Measurements from ENCODE around the gene KIF21A.
"Not testable (repeated sequence)": the region's sequence is repeated elsewhere in the genome, so short reads cannot be mapped to it uniquely, and the experiment has no call there.

The KIF21A gene, protein sequence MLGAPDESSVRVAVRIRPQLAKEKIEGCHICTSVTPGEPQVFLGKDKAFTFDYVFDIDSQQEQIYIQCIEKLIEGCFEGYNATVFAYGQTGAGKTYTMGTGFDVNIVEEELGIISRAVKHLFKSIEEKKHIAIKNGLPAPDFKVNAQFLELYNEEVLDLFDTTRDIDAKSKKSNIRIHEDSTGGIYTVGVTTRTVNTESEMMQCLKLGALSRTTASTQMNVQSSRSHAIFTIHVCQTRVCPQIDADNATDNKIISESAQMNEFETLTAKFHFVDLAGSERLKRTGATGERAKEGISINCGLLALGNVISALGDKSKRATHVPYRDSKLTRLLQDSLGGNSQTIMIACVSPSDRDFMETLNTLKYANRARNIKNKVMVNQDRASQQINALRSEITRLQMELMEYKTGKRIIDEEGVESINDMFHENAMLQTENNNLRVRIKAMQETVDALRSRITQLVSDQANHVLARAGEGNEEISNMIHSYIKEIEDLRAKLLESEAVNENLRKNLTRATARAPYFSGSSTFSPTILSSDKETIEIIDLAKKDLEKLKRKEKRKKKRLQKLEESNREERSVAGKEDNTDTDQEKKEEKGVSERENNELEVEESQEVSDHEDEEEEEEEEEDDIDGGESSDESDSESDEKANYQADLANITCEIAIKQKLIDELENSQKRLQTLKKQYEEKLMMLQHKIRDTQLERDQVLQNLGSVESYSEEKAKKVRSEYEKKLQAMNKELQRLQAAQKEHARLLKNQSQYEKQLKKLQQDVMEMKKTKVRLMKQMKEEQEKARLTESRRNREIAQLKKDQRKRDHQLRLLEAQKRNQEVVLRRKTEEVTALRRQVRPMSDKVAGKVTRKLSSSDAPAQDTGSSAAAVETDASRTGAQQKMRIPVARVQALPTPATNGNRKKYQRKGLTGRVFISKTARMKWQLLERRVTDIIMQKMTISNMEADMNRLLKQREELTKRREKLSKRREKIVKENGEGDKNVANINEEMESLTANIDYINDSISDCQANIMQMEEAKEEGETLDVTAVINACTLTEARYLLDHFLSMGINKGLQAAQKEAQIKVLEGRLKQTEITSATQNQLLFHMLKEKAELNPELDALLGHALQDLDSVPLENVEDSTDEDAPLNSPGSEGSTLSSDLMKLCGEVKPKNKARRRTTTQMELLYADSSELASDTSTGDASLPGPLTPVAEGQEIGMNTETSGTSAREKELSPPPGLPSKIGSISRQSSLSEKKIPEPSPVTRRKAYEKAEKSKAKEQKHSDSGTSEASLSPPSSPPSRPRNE (N-terminal part only)

DNA sequence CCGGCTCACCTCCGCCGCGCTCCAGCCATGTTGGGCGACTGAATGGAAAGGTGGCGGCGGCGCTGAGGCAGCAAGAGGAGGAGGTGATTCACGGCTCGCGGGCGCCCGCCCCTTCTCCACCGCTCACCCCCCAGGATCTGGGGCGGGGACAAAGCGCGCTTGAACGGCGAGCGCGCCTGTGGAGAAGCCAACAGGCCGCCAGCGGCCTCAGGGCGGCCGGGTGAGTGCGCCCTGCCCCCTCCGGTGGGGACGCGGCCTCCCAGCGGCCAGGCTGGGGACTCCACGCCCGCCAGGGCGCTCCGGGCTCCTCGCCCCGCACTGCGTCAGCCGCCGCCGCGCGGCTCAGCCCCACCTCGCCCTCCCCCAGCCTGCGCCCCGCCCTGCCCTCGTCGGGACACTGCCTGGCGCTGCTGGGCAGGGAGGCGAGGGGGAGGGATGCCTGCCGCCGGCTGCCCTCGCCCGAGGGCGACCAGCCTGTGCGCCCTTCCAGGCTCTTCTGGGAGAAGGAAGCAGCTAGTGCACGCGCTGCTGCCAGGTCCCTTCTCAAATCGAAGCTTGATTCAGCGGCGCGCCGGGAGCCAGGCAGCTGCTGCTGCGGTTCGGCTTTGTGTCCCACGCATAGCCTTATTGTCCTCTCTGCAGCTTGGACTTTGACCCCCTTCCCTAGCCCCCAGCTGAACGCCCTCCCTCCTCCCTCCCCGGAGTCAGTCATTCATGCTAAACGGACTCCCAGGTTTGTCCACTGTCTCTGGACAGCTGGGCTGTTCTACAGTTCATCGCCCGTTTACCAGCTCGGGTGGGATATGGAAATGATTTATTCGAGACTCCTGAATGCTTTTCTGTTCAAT is at the start of gene KIF21A:
TSS of gene KIF21A (minus strand) at position 40 of the 848 bp plus-strand sequence. CDS start 150 bp downstream, outside the sequence.
- DNase-seq, result peak; percentile 93

DNA sequence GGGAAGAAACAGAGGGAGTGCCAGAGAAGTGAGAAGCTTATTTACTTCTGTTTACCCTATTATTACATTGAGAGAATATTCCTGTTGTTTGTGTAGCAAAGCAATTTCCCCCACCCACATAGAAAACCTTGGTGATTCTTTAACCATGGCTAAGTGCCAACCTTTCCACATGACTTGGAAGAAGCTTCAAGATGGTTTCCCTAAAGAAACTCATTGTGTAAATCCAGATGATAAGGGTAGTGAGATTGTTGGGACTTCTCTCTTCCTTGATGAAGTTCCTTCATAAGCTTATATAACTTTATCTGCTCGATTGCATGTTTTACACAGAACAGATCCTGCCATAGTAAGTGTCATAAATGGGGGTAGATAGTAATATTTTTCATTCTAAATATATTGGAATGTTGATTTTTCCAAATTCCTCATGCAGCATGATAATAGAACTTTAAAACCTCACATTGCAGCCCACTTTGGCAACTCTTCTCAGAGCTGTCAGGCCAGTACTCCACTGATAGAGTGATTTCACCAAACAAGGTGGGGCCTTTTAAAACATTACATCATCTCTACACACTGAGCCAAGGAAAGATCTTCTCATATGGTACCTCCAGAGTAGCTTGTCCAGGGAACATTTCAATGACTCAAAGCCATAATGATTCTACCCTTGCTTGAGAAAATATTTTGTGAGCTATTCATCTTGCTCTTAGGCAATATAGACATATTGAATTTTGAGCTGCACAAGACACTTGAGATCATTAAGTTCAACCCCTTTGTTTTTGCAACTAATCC is 47.8 kb upstream of the KIF21A start:
- no peak for DNase-seq

DNA sequence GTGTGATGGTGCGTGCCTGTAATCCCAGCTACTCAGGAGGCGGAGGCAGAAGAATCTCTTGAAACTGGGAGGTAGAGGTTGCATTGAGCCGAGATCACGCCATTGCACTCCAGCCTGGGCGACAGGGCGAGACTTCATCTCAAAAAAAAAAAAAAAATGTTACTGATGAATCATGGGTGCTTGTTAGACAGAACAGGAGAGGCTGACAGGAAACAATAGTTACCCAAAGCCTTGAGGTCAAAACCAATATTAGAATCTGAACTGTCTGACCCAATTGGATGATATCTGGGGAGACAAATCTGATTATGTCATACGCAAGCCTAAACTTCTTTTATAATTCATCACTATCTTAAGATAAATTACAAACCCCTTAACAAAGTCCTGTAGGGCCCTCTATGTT is 40.7 kb upstream of the KIF21A start:
- DNase-seq, result no peak

DNA sequence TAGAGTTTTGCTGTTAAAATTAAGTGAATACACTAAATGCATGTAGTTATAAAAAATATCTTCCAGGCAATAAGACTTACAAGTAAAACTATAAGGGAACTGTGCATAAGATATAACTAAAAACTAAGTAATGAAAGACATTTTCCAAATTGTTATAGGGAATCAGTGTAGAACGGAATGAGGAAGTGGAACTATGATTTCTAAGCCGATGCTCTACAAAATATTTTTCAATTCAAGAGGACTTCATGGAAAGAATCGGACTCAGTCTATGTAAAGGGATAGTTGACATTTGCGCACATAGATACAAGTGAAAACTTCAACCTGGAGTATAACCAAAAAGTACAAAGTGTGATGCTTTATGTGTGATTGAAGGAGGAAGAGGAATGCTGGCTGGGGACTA is 40.1 kb upstream of the KIF21A start:
- no peak for DNase-seq

DNA sequence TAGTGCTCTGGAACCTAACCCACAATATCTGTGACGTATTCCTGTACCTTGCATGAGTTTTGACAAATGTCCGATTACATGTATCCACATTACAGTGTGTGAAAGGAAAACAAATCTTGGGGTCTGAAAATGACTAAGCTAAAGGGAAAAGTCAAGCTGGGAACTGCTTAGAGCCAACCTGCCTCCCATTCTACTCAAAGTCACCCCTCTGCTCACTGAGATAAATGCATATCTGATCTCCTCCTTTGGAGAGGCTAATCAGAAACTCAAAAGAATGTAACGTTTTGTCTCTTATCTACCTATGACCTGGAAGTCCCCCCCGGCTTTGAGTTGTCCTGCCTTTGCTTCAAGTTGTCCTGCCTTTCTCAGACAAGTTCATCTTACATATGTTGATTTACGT is 34.0 kb upstream of the KIF21A start:
- no peak for DNase-seq

DNA sequence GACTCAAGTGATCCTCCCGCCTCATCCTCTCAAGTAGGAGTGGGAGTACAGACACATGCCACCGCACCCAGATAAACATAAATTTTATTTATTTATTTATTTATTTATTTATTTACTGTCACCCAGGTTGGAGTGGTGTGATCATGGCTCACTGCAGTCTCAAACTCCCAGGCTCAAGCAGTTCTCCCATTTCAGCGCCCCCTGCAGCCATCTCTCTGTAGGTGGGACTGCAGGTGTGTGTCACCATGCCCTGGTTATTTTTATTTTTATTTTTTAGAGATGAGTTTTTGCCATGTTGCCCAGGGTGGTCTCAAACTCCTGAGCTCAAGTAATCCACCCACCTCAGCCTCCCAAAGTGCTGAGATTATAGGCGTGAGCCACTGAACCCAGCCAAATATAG is 33.2 kb upstream of the KIF21A start:
- no peak for DNase-seq

DNA sequence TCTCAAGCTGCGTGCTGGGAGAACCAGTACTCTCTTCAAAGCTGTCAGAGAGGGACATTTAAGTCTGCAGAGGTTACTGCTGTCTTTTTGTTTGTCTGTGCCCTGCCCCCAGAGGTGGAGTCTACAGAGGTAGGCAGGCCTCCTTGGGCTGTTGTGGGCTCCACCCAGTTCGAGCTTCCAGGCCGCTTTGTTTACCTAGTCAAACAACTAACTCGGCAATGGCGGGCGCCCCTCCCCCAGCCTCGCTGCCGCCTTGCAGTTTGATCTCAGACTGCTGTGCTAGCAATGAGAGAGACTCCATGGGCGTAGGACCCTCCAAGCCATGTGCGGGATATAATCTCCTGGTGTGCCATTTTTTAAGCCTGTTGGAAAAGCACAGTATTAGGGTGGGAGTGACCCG is 32.2 kb upstream of the KIF21A start:
- not testable (repeated sequence) for DNase-seq

- peak; percentile 36 for DNase-seq
These were observed 24.5 kb upstream of the KIF21A start for GRCh38 chr12:39467432-39467870.

DNA sequence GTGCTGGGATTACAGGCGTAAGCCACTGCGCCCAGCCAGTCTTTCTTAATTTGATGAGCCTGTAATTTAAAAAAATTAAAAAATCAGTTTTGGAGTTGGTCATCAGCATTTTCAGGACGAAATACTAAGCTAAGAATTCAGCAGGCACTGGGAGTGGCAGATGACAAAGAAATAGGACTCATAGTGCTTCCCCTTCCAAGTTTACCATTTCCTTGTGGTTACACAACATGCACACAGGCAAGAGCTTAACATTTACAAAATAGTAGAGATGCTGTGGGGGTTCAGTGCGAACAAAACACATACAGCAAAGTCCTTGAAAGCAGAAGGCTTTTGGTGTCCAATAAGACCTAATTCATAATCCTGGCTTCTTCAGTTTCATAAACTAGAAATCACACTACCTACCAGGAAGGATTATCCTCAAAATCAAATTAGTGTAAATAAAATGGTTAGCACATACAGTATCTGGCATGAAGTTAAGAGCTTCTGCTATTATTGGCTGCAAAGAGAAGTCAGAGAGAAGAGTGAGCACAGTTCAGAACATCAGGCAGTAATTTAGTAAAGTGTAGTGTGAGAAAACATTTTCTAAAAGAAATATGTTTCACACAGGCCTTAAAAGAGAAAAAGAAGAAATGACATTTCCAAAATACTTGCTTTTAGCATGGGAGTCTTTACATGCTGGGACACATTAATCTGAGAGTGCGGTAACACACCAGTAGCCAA is 22.2 kb upstream of the KIF21A start:
- no peak for DNase-seq

GRCh38 chr12:39461059-39461458 is 18.1 kb upstream of the KIF21A start:
- no peak for DNase-seq

GRCh38 chr12:39459027-39459434 is 16.1 kb upstream of the KIF21A start:
- no peak for DNase-seq

DNA sequence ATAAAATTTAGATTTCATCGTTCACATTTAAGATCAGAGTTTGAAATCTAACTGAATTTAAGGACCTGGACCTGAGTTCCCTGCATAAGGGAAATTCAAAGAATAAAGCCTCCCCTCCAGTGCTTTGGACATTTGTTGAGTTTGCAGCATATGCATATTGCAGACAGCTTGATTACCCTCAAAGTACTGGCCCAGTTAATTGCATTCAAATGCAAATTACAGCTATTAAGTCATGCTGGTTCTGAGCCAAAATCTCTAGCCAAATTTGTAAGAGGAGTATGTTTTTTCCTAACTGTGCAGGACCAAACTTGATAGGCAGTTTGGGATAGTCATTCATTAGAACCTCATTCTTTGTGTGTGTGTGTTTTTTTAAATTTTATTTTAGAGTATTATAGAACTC is 9.1 kb upstream of the KIF21A start:
- DNase-seq, result no peak

DNA sequence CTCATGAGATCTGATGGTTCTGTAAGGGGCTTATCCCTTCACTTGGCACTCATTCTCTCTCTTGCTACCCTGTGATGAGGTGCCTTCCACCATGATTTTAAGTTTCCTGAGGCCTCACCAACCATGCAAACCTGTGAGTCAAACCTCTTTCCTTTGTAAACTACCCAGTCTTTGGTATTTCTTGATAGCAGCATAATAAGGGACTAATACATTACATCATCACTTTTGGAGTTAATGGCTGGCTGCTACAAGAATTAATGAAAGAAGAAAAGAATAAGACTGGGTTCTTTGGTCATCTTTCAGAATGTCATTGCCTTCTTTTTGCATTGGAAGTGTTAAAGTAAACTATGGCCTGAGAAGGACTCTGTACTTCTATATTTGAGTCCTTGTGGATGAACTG is 5.1 kb upstream of the KIF21A start:
- no peak for DNase-seq

- no peak for DNase-seq
These were observed 949 bp upstream of the KIF21A start for GRCh38 chr12:39443929-39444209.

GRCh38 chr12:39442831-39443080 is 164 bp downstream of the KIF21A start:
- DNase-seq, result no peak

- peak; percentile 46 for DNase-seq
These were observed 723 bp downstream of the KIF21A start for GRCh38 chr12:39441963-39442830.

GRCh38 chr12:39441189-39441962 is 1.5 kb downstream of the KIF21A start:
- no peak for DNase-seq

DNA sequence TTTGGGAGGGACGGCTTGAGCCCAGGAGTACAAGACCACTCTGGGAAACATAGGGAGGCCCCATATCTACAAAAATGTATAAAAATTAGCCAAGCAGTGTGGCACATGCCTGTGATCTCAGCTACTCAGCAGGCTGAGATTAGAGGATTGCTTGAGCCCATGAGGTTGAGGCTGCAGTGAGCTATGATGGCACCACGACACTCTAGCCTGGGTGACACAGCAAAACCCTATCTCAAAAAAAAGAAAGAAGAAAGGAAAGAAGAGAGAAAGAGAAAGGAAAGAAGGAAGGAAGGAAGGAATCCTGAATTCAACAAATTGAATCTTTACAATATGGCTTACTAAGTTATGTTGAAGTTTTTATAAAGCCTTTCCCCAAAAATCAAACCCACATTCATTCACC is 2.1 kb downstream of the KIF21A start:
- DNase-seq, result no peak

DNA sequence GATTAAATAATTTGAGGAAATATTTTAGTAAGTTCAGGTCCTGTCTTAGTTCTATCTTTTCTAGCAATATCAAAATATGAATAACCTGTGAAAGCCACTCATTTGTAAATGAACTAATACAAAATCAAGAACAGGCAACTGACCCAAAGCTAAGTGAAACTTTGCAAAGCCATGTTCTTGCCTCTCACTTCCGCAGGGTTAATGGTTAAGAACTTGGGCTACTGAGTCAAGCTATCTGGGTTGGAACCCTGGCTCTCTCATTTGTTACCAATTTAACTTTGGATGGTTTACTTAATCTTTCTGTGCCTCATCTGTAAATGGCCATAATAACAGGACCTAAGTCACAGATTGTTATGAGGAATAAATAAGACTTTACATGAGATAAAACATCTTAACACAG is 2.8 kb downstream of the KIF21A start:
- DNase-seq, result no peak

All from CD4-positive, alpha-beta T cell treated with Interleukin-10 for 1 hour (primary cell).